ENCODE data around the gene ALDH1L2.

ALDH1L2 gene

DNA sequence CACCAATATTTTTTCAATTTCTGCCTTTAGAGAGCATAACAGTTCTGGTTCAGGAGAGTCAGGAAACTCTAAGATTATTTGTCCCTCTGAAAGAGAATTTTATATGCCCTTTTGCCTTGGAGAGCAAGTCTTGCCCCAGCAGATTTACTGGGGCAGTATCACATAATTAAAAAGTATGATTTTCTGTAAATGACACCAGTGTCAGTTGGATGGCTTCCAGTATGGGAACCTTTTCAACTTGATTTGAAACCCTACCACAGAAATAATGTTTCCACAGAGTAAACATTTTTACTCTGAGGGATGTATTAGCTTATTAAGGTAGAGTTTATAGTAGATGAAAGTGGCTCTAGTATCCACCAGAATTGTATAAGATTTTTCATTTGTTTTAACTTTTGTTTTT is 82.8 kb downstream of the ALDH1L2 start:
- TF ChIP-seq, protein P1, sequence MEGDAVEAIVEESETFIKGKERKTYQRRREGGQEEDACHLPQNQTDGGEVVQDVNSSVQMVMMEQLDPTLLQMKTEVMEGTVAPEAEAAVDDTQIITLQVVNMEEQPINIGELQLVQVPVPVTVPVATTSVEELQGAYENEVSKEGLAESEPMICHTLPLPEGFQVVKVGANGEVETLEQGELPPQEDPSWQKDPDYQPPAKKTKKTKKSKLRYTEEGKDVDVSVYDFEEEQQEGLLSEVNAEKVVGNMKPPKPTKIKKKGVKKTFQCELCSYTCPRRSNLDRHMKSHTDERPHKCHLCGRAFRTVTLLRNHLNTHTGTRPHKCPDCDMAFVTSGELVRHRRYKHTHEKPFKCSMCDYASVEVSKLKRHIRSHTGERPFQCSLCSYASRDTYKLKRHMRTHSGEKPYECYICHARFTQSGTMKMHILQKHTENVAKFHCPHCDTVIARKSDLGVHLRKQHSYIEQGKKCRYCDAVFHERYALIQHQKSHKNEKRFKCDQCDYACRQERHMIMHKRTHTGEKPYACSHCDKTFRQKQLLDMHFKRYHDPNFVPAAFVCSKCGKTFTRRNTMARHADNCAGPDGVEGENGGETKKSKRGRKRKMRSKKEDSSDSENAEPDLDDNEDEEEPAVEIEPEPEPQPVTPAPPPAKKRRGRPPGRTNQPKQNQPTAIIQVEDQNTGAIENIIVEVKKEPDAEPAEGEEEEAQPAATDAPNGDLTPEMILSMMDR (conservative IDR thresholded peaks at IDR 0.05; ENCODE audit: low read length): no peak
- no peak overlapping the region for H3K4me3 ChIP-seq (ENCODE audit: low read length)
- no peak for DNase-seq (ENCODE audit: low read depth)

GRCh38 chr12:104999347-104999685 is 84.9 kb downstream of the ALDH1L2 start:
- TF ChIP-seq, protein P1 (conservative IDR thresholded peaks at IDR 0.05; ENCODE audit: low read length): no peak
- DNase-seq (ENCODE audit: low read depth): no peak
- H3K4me3 ChIP-seq (ENCODE audit: low read length): no peak overlapping the region

- no peak for DNase-seq (ENCODE audit: low read depth)
- no peak overlapping the region for H3K4me3 ChIP-seq (ENCODE audit: low read length)
- TF ChIP-seq, protein P1 (conservative IDR thresholded peaks at IDR 0.05; ENCODE audit: low read length): no peak
Measured at GRCh38 chr12:104998423-104999346, 85.6 kb downstream of the ALDH1L2 start.

DNA sequence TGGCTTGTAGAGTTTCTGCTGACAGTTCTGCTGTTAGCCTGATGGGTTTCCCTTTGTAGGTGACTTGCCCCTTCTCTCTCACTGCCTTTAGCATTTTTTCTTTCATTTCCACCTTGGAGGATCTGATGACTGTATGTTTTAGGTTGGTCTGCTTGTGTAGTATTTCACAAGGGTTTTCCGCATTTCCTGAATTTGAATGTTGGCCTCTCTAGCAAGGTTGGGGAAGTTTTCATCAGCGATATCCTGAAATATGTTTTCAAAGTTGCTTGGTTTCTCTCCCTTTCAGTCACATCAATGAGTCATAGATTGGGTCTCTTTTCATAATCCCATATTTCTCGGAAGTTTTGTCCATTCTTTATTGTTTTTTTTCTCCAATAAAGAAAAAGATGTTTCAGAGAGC is 86.7 kb downstream of the ALDH1L2 start:
- DNase-seq (ENCODE audit: low read depth): no peak
- TF ChIP-seq, protein P1 (conservative IDR thresholded peaks at IDR 0.05; ENCODE audit: low read length): no peak
- no peak overlapping the region for H3K4me3 ChIP-seq (ENCODE audit: low read length)

- TF ChIP-seq, protein P1 (conservative IDR thresholded peaks at IDR 0.05; ENCODE audit: low read length): no peak
- DNase-seq (ENCODE audit: low read depth): no peak
Measured at GRCh38 chr12:104994336-104994735, 89.9 kb downstream of the ALDH1L2 start.

DNA sequence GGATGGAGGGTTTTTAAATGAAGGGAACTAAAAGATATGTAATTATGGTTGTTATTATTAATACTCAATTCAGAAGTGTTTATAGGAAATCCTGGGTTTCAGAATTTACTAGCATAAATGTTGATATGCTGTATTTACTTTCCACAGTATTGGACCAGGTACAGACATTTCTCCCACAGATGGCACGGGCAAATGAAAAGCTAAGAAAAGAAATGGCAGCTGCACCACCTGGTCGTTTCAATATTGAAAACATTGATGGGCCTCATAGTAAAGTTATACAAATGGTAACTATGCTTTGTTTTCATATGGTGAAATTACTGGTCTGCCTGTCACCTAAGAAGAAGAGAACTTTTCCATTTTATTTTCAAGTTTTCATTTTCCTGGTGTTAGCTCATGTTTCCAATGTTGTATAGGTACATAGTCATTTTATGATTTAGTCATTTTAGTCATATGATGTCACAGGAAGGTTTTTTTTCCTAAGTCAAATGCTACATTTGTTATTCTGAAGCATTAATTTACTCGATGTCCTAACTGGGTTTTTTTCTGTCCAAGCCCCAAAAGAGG is 92.6 kb downstream of the ALDH1L2 start:
- TF ChIP-seq, protein P1 (conservative IDR thresholded peaks at IDR 0.05; ENCODE audit: low read length): no peak
- no peak for DNase-seq (ENCODE audit: low read depth)
- H3K4me3 ChIP-seq (ENCODE audit: low read length): no peak overlapping the region

More at GRCh38 chr12:104994336-104994735, 89.9 kb downstream of the ALDH1L2 start:
- no peak overlapping the region for H3K4me3 ChIP-seq (ENCODE audit: low read length)

GRCh38 chr12:104990950-104991349 is 93.3 kb downstream of the ALDH1L2 start:
- DNase-seq (ENCODE audit: low read depth): no peak
- H3K4me3 ChIP-seq (ENCODE audit: low read length): no peak overlapping the region
- TF ChIP-seq, protein P1 (conservative IDR thresholded peaks at IDR 0.05; ENCODE audit: low read length): no peak
